Neural progenitor cell (in vitro differentiated cells): ENCODE results near the gene SPRR4.

Experiments
- CTCF ChIP-seq: fragments of 200-600 bp; sonication (generic); IDR thresholded peaks from 2 replicates; pipeline ENCODE4 v1.5.1; 2017; ENCODE audit warnings: antibody characterized with exemption, mild to moderate bottlenecking
- EZH2 ChIP-seq: fragments of 200-600 bp; sonication (generic); IDR thresholded peaks from 2 replicates; pipeline ENCODE4 v1.6.1; 2017; ENCODE audit warnings: antibody characterized with exemption, mild to moderate bottlenecking, moderate library complexity
- EZH2phosphoT487 ChIP-seq: fragments of 200-600 bp; sonication (generic); IDR thresholded peaks from 2 replicates; pipeline ENCODE4 v1.6.1; 2017; ENCODE audit warnings: antibody characterized with exemption

GRCh38 chr1:152996633-152997400, 26.4 kb downstream of the SPRR4 start:
- TF ChIP-seq CTCF (no peak), EZH2 (no peak), EZH2phosphoT487 (no peak)
